Endothelial cell (in vitro differentiated cells): ENCODE measurements around the gene B4GALNT4. TPM values are rescaled to one million over a fixed set of nuclear protein-coding genes. Genes with fewer than 3 reads are reported as not detected.
A peak's percentile ranks its signal among the peaks of the same experiment; 100 is the strongest.
"Not testable (repeated sequence)": the region's sequence is repeated elsewhere in the genome, so short reads cannot be mapped to it uniquely, and the experiment has no call there.

Source experiments
- DNase-seq: peaks from one replicate; pipeline ENCODE4 v3.0.0; 2021; ENCODE audit warnings: low spot score
- H3K27ac Mint-ChIP-seq: one replicate; pipeline ENCODE4 v1.8.0; 2021; ENCODE audit warnings: mixed read lengths, inconsistent platforms; ENCODE audit not compliant: unreplicated experiment
- H3K27me3 Mint-ChIP-seq: one replicate; pipeline ENCODE4 v1.8.0; 2021; ENCODE audit warnings: mild to moderate bottlenecking, moderate library complexity, mixed read lengths, inconsistent platforms; ENCODE audit not compliant: unreplicated experiment
- H3K36me3 Mint-ChIP-seq: one replicate; pipeline ENCODE4 v1.8.0; 2021; ENCODE audit warnings: mild to moderate bottlenecking, low read depth, mixed read lengths, inconsistent platforms; ENCODE audit not compliant: unreplicated experiment
- H3K4me1 Mint-ChIP-seq: one replicate; pipeline ENCODE4 v1.8.0; 2021; ENCODE audit warnings: mild to moderate bottlenecking, mixed read lengths, inconsistent platforms; ENCODE audit not compliant: unreplicated experiment
- H3K4me3 Mint-ChIP-seq: one replicate; pipeline ENCODE4 v1.8.0; 2021; ENCODE audit warnings: mild to moderate bottlenecking, mixed read lengths, inconsistent platforms; ENCODE audit not compliant: unreplicated experiment
- H3K9me3 Mint-ChIP-seq: one replicate; pipeline ENCODE4 v1.8.0; 2021; ENCODE audit warnings: mixed read lengths, inconsistent platforms; ENCODE audit not compliant: unreplicated experiment
- CTCF ChIP-seq: fragments of 200-600 bp; sonication (generic); IDR thresholded peaks from one replicate; pipeline ENCODE4 v1.5.0; 2021; ENCODE audit warnings: antibody characterized with exemption; ENCODE audit not compliant: unreplicated experiment
- total RNA-seq: library from RNA; stranded (reverse); fragmentation: NEBNext Ultra II Directional; extraction: Animal tissue kit (Norgen Biotek cat#: 25700); gene quantifications from one replicate; pipeline ENCODE4 v1.2.1, GENCODE V29; 2021; ENCODE audit not compliant: unreplicated experiment

The B4GALNT4 gene
- total RNA-seq, 1 donor from 2014 or later: 14.9 TPM

DNA sequence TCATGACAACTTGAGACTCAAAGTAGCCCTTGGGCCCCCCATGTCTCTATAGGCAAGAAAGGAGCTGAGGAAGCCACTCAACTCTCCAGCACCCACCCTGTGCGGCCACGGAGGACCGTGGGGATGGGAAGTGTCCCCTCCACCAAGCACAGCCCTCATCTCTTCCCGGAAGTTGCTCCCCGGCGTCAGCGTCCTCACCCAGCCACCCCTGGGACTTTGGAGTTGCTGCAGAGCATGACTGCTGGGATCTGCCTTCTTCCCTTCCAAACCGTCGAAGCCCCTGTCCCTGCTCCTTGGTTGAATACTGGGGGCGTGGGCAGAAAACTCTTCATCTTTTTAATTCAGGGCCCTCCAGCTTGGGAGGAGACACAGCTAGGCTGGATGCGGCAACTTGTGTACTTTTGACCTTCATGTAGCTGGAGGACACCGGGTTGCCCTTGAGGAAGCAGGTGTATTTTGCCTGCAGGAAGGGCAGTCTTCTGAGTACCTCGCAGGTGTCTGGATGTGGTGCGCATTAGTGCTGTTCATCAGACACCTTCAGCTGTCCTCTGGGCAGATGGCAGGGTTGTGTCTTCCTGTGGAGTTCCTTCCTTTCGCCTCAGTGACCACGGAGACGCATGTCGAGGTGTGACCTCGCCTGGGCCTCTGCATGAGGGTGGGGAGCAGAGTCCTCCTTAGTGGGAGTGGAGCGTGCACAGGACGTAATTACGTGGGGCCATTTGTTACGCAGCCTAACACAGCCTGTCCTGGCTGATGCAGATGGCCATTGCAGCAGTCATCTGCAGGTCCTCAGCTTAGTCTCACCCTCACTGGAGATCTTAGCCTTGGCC is 36.4 kb upstream of the B4GALNT4 start:
- Mint-ChIP-seq H3K27me3 (no peaks in the 10 kb centered on the region), H3K36me3 (no peaks in the 10 kb centered on the region), H3K27ac (no peak overlapping the region), H3K4me3 (no peak overlapping the region), H3K4me1 (peaks cover 37% of the 10 kb centered on the region), H3K9me3 (no peaks in the 10 kb centered on the region)
- TF ChIP-seq CTCF: no peak
- DNase-seq: no peak

DNA sequence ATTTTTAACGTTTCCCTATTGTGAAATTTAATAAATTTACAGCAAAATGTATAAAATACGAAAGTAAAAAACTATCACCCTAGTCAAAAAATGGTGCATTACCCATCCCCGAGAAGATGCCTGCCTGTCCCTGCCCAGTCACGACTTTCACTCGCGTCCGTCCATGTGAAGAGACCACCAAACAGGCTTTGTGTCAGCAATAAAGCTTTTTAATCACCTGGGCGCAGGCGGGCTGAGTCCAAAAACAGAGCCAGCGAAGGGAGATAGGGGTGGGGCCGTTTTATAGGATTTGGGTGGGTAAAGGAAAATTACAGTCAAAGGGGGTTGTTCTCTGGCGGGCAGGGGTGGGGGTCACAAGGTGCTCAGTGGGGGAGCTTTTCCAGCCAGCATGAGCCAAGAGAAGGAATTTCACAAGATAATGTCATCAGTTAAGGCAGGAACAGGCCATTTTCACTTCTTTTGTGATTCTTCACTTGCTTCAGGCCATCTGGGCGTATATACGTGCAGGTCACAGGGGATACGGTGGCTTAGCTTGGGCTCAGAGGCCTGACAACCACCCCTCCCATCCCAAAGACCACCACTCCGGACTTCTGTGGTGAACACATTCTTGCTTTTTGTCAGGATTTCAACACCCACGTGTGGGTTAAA is 35.6 kb upstream of the B4GALNT4 start:
- H3K9me3 Mint-ChIP-seq, H3K4me3 Mint-ChIP-seq, H3K27me3 Mint-ChIP-seq, H3K36me3 Mint-ChIP-seq, DNase-seq: not testable (repeated sequence)
- Mint-ChIP-seq H3K27ac (peak overlapping the region; percentile 2), H3K4me1 (peaks cover 37% of the 10 kb centered on the region)

- Mint-ChIP-seq H3K4me3 (no peak overlapping the region), H3K27ac (no peak overlapping the region), H3K4me1 (peaks cover 32% of the 10 kb centered on the region), H3K9me3 (no peaks in the 10 kb centered on the region), H3K27me3 (no peaks in the 10 kb centered on the region), H3K36me3 (no peaks in the 10 kb centered on the region)
- no peak for DNase-seq
- no peak for TF ChIP-seq CTCF
Measured at GRCh38 chr11:334264-334994, 34.9 kb upstream of the B4GALNT4 start.

DNA sequence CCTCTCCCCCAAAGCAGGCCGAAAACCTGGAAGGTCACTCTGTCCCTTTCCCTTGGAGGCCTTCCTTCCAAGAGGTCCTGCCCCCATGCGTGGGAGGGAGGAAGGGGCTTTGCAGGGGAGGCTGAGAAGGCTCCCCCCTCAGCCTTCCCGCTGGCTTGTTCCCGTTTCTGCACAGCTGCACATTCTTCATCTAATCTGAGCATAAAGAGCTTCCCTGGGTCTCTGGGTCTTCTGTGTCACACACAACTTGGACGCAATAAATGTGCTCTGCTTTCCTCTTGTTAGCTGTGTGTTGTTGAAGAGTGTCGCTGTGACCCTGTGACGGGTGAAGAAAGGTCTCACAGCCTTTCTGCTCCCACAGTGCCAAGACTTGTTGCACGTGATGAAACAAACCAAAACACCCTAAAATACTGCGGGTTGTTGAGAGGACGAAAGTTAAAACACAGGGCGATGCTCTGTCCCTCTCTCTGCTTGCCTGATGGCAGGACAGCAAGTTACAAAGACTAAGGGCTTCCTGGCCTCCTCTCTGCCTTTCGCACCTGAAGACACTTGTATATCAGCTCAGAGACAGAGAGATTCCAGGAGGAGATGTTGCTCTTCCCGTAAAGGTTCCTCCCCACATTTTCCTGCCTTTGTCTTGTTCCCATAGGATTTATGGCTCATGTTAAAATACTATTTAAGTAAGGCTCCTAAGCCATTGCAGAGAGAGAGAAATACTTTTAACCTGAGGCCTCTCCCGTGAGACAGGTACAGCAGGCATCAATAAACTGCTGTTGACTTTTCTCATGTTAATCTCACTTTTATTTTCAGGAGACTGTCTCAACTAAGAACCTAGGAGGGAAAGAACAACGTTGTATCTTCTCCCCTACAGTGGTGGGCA is 33.3 kb upstream of the B4GALNT4 start:
- Mint-ChIP-seq H3K9me3 (no peaks in the 10 kb centered on the region), H3K27me3 (no peaks in the 10 kb centered on the region), H3K4me3 (no peak overlapping the region), H3K4me1 (peaks cover 28% of the 10 kb centered on the region), H3K27ac (peak overlapping the region; percentile 79), H3K36me3 (no peaks in the 10 kb centered on the region)
- DNase-seq: no peak
- no peak for TF ChIP-seq CTCF

DNA sequence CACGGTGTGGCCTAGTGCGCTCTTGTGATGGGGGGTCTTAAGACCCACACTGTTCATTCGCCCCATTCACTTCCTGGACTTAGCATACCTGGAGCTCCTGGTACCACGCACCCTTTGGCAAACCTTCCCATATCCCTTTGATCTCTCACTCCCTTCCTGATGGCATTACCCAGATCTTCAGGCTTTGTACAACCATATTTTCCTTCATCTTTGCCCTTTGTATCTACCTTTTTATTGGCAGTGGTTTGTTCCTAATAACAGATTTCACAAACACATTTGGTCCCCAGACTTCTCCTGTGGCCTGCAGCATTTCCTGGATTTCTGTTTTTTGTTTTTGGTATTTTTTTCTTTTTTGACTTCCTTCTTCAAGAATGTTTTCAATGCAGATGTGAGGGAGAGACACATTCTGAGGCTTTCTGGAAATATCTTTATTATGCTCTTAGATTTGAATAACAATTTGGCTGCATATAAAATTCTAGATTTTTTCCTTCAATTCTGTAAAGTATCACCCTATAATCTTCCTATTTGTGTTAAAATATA is 32.6 kb upstream of the B4GALNT4 start:
- Mint-ChIP-seq H3K27ac (peak overlapping the region; percentile 79), H3K4me3 (peak overlapping the region; percentile 1), H3K9me3 (no peaks in the 10 kb centered on the region), H3K36me3 (no peaks in the 10 kb centered on the region), H3K4me1 (peaks cover 31% of the 10 kb centered on the region), H3K27me3 (no peaks in the 10 kb centered on the region)
- TF ChIP-seq CTCF: no peak
- no peak for DNase-seq
